HCEC 1CT (cell line): ENCODE measurements around the gene ELOVL6.

ENCODE experiments used
- DNase-seq: peaks from one replicate; pipeline ENCODE4 v3.0.0-alpha.2; 2017

The ELOVL6 gene

DNA sequence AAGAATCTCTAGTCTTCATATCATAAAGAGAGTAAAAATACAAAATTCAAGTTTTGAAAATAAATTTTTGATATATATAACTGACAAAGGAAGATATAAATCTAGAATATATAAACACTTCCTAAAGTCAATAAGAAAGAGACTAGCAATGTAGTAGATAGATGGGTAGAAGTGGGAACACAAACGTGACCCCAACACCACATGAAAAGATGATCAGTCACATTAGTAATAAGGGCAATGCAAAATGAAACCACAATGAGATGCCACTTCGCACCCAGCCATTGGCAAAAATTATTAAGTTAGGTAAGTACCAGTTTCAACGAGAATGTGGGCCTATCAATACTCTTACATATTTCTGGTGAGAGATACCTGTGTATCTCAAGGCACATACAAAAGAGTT, 179.3 kb downstream of the ELOVL6 start:
- DNase-seq = no peak

DNA sequence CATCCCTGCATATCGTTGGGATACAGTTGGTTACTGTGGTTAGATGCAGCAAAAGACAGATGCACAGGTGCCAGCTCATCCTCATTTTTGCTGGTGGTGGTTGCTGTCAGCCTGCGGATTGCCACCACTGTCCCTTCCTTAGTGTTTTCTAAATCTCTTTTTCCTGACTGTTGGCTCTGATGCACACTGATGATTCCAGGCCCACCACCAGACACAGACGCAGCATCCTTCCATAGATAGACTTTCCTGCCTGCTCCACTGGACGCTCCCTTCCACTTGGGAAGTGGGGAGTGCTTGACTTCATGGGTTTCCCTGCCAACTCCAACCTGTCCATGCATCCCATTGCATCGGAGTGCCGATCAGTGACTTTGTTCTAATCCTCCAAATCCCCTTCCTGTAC, 184.2 kb downstream of the ELOVL6 start:
- no peak for DNase-seq

DNA sequence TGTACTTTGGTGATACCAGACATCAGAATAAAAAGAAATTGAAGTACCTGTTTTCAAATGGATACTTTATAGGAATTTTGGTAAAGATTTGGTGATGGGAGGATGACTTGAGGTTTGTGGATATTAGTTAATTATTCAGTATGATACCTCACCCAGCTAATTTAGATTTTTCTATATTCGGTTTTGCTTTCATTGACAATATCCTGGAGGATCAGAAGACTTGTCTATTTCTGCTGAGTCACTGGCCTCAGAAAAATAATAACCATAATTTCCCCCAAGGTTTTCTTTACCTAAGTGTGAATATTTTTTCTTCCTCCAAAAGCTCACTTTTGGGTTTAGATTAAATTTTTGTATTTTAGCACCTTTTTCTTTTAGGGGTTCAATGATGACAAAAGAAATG, 185.5 kb downstream of the ELOVL6 start:
- no peak for DNase-seq

DNA sequence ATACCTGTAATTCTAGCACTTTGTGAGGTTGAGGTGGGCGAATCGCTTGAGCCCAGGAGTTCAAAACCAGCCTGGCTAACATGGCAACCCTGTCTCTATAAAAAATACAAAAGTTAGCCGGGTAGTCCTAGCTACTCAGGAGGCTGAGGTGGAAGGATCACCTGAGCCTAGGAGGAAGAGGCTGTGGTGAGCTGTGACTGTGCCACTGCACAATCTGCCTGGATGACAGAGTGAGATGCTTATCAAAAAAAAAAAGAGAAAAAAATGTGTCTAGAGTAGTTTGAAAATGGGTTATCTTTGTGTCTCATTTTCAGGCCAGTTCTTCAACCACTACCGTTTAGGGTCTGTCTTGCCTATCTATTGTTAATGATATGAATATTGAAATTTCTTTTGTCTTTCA, 187.6 kb downstream of the ELOVL6 start:
- no peak for DNase-seq

DNA sequence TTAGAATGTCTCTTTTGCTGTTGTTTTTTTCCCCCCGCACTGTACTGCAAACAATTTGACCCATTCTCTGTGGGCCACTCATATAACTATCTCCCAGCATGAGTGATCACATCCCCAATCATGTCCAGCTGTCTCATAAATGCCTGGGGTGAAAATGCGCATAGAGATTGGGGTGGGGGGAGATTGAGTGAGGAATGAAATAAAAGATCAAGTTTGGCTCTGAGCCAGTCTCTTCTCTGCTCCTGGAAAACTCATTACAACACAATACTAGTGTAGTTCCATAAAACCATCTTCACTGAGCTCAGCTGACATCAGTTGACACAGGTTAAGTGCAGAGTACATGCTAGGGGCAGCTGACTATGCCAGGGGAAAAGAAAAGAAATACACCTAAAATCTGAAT, 188.9 kb downstream of the ELOVL6 start:
- no peak for DNase-seq

DNA sequence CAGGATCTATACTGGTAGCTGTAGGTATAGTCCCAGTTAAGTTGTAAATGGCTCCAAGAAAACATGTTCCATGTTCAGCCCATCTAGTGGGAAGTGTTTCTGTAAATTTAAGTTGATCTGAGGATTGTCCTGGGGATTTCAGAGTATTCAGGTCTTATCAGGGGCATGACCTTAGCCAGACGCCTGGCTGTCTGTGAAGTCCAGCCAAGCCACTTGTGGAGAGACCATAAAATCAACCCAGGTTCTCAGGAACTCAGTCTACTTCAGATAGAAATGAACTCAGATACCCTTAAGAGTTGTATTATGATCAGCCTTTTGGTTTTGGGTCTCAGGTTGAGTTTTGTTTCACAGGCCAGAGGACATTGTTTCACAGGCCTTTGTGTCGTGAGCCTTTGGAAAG, 189.9 kb downstream of the ELOVL6 start:
- DNase-seq = no peak

DNA sequence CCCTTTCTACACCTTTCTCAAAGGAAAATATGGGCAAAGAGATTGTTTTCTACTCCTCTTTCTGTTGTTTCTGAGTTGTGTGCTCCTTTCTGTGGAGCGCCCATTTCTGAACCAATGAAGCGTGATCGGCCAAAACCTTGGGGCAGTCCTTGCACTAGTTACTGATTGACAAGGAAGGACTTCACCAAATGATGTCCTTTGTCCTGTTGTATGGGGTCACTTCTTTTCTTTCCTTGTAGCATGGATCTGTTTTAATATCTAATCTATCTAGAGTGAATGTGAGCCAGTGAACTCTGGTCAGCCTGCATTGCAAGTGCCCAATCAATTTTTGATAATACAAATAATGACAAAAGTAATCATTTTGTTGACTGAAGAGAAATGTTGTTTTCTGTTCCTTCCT, 191.2 kb downstream of the ELOVL6 start:
- no peak for DNase-seq

DNA sequence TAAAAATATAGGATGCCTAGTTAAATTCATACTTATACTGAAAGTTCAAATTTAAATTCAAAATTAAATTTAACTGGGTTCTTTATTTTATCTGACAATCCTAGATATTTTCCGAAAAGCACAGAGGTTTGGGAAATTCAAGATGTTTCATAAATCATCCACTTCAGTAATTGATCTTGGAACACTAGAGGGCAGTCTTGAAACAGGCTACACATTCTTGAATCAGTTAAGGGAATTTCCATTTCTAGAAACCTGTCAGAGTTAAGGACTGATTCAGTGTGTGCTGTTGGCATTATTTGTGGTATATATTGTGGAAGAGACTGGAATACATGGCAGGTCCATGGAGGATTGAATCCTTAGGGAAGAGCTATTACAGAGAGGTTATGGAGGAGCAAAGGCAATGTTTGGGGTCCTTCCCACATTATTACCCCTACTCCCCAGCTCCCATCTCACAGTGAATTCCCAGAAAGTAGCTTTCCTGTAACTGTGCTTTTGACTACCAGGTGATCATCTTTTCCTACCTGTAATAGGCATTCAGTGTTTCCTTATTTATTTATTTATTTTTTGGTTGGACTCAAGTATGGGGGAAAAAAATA, 192.9 kb downstream of the ELOVL6 start:
- DNase-seq = peak; percentile 45

DNA sequence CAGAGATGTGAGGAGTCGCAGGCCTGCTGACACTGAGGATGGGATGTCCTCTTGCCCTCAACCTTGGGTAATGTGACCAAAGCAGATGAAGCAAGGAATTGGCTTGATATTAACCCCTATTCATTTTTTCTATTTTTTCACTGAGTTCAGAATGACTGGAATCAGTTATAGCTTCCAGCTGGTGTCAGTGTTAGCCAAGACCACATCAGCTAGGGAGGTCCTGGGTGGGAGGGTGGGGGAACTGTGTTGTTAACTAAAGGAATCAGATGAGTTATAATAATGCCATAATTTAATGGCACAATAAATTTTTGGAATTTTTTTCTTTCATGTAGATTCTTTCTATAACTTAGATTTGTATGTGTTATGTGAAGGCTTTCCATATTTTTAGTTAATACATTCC, 193.9 kb downstream of the ELOVL6 start:
- no peak for DNase-seq

DNA sequence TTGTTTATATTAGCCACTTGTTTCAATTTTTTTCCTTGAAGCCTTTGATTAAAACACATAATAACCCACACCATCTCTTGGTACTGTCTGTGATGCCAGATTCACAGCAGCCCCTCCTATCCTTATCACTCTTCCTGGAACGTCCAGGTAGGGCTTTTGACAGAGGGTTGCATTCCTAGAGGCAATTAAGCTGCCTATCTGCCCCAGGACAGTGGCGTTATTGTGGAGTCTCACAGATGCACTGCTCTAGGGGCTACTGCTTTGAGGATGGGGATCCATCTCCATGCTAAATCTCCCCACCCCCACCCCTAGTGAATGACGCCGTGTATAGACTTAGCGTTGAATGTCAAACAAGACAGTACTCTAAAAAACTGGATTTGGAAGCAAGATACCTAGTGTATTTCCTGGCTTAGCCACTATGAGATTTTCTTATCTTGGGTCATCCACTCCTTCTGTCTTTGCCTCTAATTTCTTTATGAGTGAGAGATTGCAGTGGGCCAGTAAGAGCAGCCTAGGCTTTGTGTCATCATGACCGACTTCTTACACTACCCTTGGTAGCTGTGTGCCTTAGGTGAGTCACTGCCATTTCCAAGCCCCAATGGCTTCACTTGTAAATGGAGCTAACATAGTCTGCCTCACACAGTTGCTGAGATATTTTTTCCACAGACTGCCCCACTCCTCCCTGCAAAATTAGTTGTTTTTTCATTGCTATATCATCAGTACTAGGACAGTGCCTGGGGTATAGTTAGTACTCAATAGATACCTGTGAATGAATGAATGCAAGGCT, 194.8 kb downstream of the ELOVL6 start:
- DNase-seq = no peak

DNA sequence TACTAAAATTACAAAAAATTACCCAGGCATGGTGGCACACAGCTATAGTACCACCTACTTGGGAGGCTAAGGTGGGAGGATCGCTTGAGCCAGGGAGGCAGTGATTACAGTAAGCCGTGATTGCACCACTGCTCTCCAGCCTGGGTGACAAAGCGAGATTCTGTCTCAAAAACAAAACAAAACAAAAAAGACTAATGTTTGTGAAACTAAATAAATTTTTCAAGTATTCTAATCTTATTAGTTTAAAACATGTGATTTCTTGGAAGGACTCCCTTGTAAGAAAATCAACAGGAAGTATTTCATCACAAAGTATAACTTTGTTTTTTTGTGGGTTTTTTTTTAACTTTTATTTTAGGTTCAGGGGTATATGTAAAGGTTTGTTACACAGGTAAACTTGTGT, 196.1 kb downstream of the ELOVL6 start:
- no peak for DNase-seq

DNA sequence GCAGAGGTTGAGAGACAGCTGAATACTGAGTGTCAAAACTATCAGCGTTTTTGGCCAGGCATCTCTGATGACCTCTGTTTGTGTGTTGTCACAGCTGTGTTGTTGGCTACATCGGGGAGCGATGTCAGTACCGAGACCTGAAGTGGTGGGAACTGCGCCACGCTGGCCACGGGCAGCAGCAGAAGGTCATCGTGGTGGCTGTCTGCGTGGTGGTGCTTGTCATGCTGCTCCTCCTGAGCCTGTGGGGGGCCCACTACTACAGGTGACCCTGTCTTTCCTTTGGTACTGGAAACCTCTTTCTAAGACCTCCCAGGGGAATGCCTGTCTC, 198.9 kb downstream of the ELOVL6 start:
- DNase-seq = no peak

DNA sequence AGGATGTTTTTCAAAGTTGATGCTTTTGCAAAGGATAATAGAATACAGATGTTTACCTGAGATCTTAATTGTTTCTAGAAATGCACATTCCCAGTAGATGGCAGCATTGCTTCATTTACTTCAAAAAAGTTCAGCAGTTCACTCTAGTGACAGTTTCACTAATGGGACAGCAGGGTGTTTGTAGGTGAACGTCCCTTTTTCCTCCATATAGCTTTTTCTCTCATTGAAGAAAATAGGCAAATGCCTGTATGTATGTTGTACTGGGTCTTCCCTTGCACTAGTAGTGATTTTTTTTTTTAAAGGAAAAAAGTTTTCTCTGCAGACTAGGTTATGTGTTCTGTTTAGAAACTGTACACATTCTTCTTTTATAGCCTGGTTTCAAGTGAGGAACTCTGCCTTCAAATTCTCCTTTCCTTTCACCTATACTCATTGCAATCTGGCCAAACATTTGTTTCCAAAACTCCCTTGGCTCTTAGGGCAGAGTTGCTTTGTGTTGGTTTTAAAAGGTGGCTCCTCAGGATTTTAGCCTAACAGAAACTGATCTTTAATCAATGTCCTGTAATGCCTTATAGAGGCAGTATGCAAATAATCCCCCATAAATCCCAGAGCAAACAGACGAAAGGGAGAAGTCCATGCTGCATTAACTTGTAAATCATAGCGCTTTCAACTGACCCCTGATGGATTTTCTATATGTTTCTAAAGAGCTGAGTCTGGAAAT, 199.4 kb downstream of the ELOVL6 start:
- DNase-seq = peak; percentile 14

DNA sequence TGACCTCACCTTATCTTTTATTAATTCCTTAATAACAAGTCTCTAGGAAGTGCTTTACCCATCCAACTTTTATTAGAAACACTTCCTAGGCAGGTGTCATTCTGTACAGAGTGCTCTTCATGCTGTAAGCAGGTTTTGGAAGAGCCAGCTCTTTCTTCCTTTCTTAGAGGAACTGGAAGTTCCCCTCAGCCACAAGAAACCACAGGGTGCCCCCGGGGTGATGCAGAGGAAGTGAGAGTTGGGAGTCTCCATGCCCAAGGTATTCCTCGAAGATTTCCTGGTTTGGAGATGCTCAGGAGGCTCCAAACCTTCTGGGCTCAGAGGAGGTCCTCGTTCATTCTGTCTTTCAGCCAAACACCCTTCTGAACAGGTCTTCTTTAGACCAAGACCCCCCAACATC, 201.9 kb downstream of the ELOVL6 start:
- DNase-seq = no peak
